GM23338 (cell line): ENCODE results near the gene PITRM1. TPM values are rescaled to one million over a fixed set of nuclear protein-coding genes. Genes with fewer than 3 reads are reported as not detected.

Experiments
- ATAC-seq: fragments of 200-7000 bp; cut with Tn5 transposase; 3 replicates; pipeline ENCODE4 v1.9.1; 2020
- DNase-seq: peaks from one replicate; pipeline ENCODE4 v3.0.0-alpha.2; 2015; ENCODE audit warnings: low spot score
- H2AFZ ChIP-seq: fragments of 200-600 bp; sonication (generic); 2 replicates; pipeline ENCODE4 v1.8.0; 2016; ENCODE audit warnings: antibody characterized with exemption, mild to moderate bottlenecking, moderate library complexity
- H3F3A ChIP-seq: fragments of 200-600 bp; sonication (generic); replicated peaks from 2 replicates; pipeline ENCODE4 v1.8.0; 2017; ENCODE audit warnings: antibody characterized with exemption, mixed run types, low read depth
- H3K27ac ChIP-seq: fragments of 200-600 bp; sonication (generic); 2 replicates; pipeline ENCODE4 v1.6.1; 2016; ENCODE audit warnings: low read depth
- H3K27me3 ChIP-seq: fragments of 200-600 bp; sonication (generic); 2 replicates; pipeline ENCODE4 v1.8.0; 2016; ENCODE audit warnings: mild to moderate bottlenecking, mixed run types, moderate library complexity; ENCODE audit not compliant: insufficient read depth
- H3K36me3 ChIP-seq: fragments of 200-600 bp; sonication (generic); 2 replicates; pipeline ENCODE4 v1.8.0; 2016; ENCODE audit warnings: mild to moderate bottlenecking; ENCODE audit not compliant: insufficient read depth
- H3K4me1 ChIP-seq: fragments of 200-600 bp; sonication (generic); 2 replicates; pipeline ENCODE4 v1.8.0; 2016; ENCODE audit warnings: mild to moderate bottlenecking, moderate library complexity; ENCODE audit not compliant: insufficient read depth
- H3K4me2 ChIP-seq: fragments of 200-600 bp; sonication (generic); 2 replicates; pipeline ENCODE4 v1.7.1; 2017; ENCODE audit warnings: mixed run types
- H3K4me3 ChIP-seq: fragments of 200-600 bp; sonication (generic); 2 replicates; pipeline ENCODE4 v1.6.1; 2016; ENCODE audit warnings: mixed run types
- H3K79me2 ChIP-seq: fragments of 200-600 bp; sonication (generic); replicated peaks from 2 replicates; pipeline ENCODE4 v1.8.0; 2017; ENCODE audit warnings: mild to moderate bottlenecking; ENCODE audit not compliant: insufficient read depth
- H3K9me2 ChIP-seq: fragments of 200-600 bp; sonication (generic); 2 replicates; pipeline ENCODE4 v1.8.0; 2017; ENCODE audit not compliant: insufficient read depth
- H4K20me1 ChIP-seq: fragments of 200-600 bp; sonication (generic); replicated peaks from 2 replicates; pipeline ENCODE4 v1.8.0; 2017; ENCODE audit warnings: mild to moderate bottlenecking; ENCODE audit not compliant: insufficient read depth
- H3K27ac Mint-ChIP-seq: 2 replicates; pipeline ENCODE4 v1.8.0; 2020; ENCODE audit warnings: inconsistent platforms, mild to moderate bottlenecking, moderate library complexity, mixed read lengths
- H3K27me3 Mint-ChIP-seq: 3 replicates; pipeline ENCODE4 v1.8.0; 2022; ENCODE audit warnings: low read depth, mild to moderate bottlenecking, moderate library complexity, mixed read lengths, inconsistent platforms; ENCODE audit not compliant: insufficient read depth, poor library complexity
- H3K36me3 Mint-ChIP-seq: 3 replicates; pipeline ENCODE4 v1.8.0; 2021; ENCODE audit warnings: low read depth, mild to moderate bottlenecking, inconsistent platforms, moderate library complexity, mixed read lengths
- H3K4me1 Mint-ChIP-seq: 3 replicates; pipeline ENCODE4 v1.8.0; 2020; ENCODE audit warnings: mild to moderate bottlenecking, inconsistent platforms, mixed read lengths
- H3K4me3 Mint-ChIP-seq: 3 replicates; pipeline ENCODE4 v1.8.0; 2021; ENCODE audit warnings: moderate library complexity, mild to moderate bottlenecking, inconsistent platforms, mixed read lengths
- H3K9me3 Mint-ChIP-seq: 3 replicates; pipeline ENCODE4 v1.8.0; 2020; ENCODE audit warnings: moderate library complexity, mild to moderate bottlenecking, inconsistent platforms, mixed read lengths
- CREB1 ChIP-seq: fragments of 250-450 bp; sonication (Bioruptor Pico); IDR thresholded peaks from 2 replicates; pipeline ENCODE4 v1.5.0; 2020; ENCODE audit warnings: low read depth, mild to moderate bottlenecking, moderate library complexity
- CTCF ChIP-seq, 2 experiments: fragments of 200-600 bp in 1 of 2; sonication (generic) in 1 of 2; conservative IDR thresholded peaks; 2 replicates each; pipeline versions ENCODE4 v1.5.1 to v1.6.1; 2016 to 2017; ENCODE audit warnings: antibody characterized with exemption in 2 of 2, low read depth in 2 of 2, mild to moderate bottlenecking in 2 of 2, moderate library complexity in 1 of 2
- EZH2 ChIP-seq: fragments of 200-600 bp; sonication (generic); IDR thresholded peaks from one replicate; pipeline ENCODE4 v1.8.0; 2017; ENCODE audit warnings: antibody characterized with exemption, mild to moderate bottlenecking, low read depth; ENCODE audit not compliant: unreplicated experiment
- EZH2phosphoT487 ChIP-seq: fragments of 200-600 bp; sonication (generic); IDR thresholded peaks from one replicate; pipeline ENCODE4 v1.8.1; 2018; ENCODE audit warnings: antibody characterized with exemption; ENCODE audit not compliant: unreplicated experiment
- NANOG ChIP-seq: IDR thresholded peaks from 2 replicates; pipeline ENCODE4 v1.6.1; 2016; ENCODE audit warnings: antibody characterized with exemption, borderline replicate concordance
- POLR2AphosphoS5 ChIP-seq: IDR thresholded peaks from 2 replicates; pipeline ENCODE4 v1.6.1; 2016; ENCODE audit warnings: antibody characterized with exemption, low read depth
- REST ChIP-seq: IDR thresholded peaks from one replicate; pipeline ENCODE4 v1.6.1; 2018; ENCODE audit warnings: antibody characterized with exemption; ENCODE audit not compliant: unreplicated experiment
- STAT1 ChIP-seq: IDR thresholded peaks from one replicate; pipeline ENCODE4 v1.6.1; 2016; ENCODE audit warnings: antibody characterized with exemption; ENCODE audit not compliant: unreplicated experiment
- ZNF331 ChIP-seq: fragments of 250-450 bp; sonication (Bioruptor Pico); IDR thresholded peaks from 2 replicates; pipeline ENCODE4 v1.5.0; 2020; ENCODE audit warnings: low read depth, mild to moderate bottlenecking, moderate library complexity
- ZNF462 ChIP-seq: fragments of 250-450 bp; sonication (Bioruptor Pico); IDR thresholded peaks from 2 replicates; pipeline ENCODE4 v1.5.0; 2020; ENCODE audit warnings: mild to moderate bottlenecking, moderate library complexity
- polyA plus RNA-seq: library from polyadenylated mRNA; unstranded; fragments of >200 nt; fragmentation: Nextera tagmentation; extraction: Ambion mirVana; gene quantifications from 2 replicates; pipeline ENCODE4 v1.2.1, GENCODE V29; 2016
- total RNA-seq: library from RNA; depleted of rRNA; stranded (reverse); fragments of >200 nt; shearing (Covaris generic); gene quantifications from 2 replicates; pipeline ENCODE4 v1.2.3, GENCODE V29; 2014

Gene PITRM1
- total and polyA plus RNA-seq, 2 experiments from 2014 or later = 29.0 to 33.0 TPM

GRCh38 chr10:3149918-3150317 is 22.7 kb downstream of the PITRM1 start (continued):
- TF ChIP-seq ZNF462 (CRISPR knock-in tag) (no peak), STAT1 (no peak), NANOG (no peak)

- H3K36me3 Mint-ChIP-seq = peaks cover 58% of the 10 kb centered on the region; the same call in 2 of the 3 replicates
- ATAC-seq = no peak
- H2AFZ ChIP-seq = no peak overlapping the region
- no peaks in the 10 kb centered on the region for H3K9me3 Mint-ChIP-seq
- H4K20me1 ChIP-seq = 0 out of 2 replicates have a peak, but pooled peaks cover 2% of the 10 kb centered on the region
- H3K9me2 ChIP-seq = no peaks in the 10 kb centered on the region
- peaks cover 3% of the 10 kb centered on the region for H3K36me3 ChIP-seq
- H3F3A ChIP-seq = no peaks in the 10 kb centered on the region
- no peak overlapping the region for H3K27ac Mint-ChIP-seq
- no peak overlapping the region for H3K4me3 ChIP-seq
- no peak overlapping the region for H3K4me3 Mint-ChIP-seq
- no peaks in the 10 kb centered on the region for H3K4me1 ChIP-seq
- DNase-seq = no peak
- no peak overlapping the region for H3K27ac ChIP-seq
- H3K27me3 ChIP-seq = no peaks in the 10 kb centered on the region
- H3K4me2 ChIP-seq = no peak overlapping the region
- no peaks in the 10 kb centered on the region for H3K79me2 ChIP-seq
- no peaks in the 10 kb centered on the region for H3K27me3 Mint-ChIP-seq
- no peaks in the 10 kb centered on the region for H3K4me1 Mint-ChIP-seq
- no peak for TF ChIP-seq CREB1 (CRISPR knock-in tag)
- no peak for TF ChIP-seq EZH2phosphoT487
- TF ChIP-seq NANOG = no peak
- no peak for TF ChIP-seq CTCF (conservative IDR thresholded peaks at IDR 0.05; ENCODE audit: low read depth in 2 of 2)
- TF ChIP-seq REST = no peak
- TF ChIP-seq POLR2AphosphoS5 = no peak
- TF ChIP-seq EZH2 = no peak
- TF ChIP-seq ZNF331 (CRISPR knock-in tag) = no peak
Observed at GRCh38 chr10:3148994-3149393, 23.6 kb downstream of the PITRM1 start.
